HG02938 (cell line): ENCODE measurements around the gene HMCN1.

ENCODE experiments used
- ATAC-seq: cut with Tn5 transposase; IDR thresholded peaks from one replicate; pipeline ENCODE4 v1.9.1; 2021; ENCODE audit warnings: mild to moderate bottlenecking, moderate library complexity; ENCODE audit not compliant: unreplicated experiment

HMCN1 gene

DNA sequence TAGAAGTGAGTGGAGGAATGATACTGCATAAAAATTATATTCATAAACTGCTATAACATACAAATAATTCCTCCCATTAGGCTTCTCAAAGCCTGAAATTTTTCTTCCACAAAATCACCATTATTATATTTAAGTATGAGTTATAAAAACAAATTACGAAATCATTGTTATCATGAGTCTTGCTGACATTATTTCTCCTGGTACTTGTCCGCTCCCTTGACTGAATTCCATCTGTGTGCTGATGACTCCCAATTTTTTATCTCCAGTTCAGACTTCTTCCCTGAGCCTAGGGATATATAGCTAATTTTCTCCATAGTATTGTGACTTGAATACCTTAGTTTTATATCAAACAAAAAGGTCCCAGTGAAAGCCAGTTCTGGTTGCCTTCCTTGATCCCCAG, 268.2 kb downstream of the HMCN1 start:
- ATAC-seq = no peak

- ATAC-seq = no peak
Measured at GRCh38 chr1:186009039-186009737, 275.0 kb downstream of the HMCN1 start.

DNA sequence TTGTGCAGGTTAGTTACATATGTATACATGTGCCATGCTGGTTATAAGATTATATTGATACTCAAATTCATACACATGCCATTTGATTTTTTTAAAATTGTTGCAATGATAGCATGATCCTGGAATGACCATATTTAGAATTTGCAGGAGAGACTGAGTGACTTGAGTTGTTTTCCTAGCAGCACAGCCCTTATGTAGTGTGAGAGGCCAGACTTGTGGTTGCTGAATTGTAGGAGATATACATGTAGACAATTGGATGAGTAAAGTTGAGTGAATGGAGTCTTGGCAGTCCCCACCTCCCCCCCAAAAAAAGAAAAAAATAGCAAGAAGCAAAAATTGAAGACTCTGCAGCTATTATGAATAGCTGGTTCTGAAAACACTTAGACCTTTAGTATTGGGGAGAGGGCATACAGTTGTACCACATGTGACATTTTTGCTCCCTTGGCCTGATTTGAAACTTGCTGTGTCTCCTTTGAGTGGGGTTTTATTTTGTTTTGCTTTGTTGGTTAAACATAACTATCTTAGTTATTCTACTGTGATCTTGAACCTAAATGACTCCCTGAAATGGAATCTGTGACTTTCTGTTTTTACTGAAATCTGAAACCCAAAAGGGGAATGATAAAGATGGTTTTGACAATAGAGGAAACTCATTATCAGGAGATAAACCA, 280.3 kb downstream of the HMCN1 start:
- no peak for ATAC-seq

- ATAC-seq = no peak
Measured at GRCh38 chr1:186016856-186017255, 282.7 kb downstream of the HMCN1 start.

- no peak for ATAC-seq
Measured at GRCh38 chr1:186022184-186022583, 288.0 kb downstream of the HMCN1 start.

- no peak for ATAC-seq
Measured at GRCh38 chr1:186026946-186027345, 292.8 kb downstream of the HMCN1 start.

DNA sequence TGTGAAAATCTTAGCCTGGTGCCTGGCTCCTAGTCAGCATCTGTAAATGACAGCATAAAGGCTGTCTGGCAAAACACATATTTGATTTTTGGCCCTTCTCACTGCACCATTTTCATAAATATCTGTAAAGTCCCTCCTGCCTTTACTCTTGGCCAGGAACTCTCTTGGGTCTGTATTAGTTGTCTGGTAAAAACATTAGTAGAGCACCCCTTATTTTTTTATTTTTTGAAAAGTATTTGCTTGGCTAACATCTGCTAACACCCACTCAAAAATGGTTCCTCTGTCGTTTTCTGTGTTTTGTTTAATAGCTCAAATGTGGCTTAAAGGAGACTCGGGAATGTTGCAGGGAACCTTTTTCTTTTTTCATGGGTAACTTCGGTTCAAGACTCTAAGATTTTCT, 293.4 kb downstream of the HMCN1 start:
- no peak for ATAC-seq

DNA sequence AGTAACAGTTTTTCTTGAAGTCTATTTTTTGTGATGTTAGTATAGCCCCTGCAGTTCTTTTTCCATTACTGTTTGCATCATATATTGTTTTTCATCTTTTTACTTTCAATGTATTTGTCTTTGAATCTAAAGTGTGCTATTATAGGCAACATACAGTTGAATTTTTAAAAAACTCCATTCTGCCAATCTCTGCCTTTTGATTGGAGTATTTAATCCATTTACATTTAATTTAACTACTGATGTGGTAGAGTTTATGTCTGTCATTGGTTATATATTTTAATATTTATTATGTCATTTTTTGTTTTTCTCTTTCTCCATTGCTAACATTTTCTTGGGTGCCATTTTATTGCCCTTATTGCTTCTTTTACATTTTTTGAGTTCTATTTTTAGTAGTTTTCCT, 296.3 kb downstream of the HMCN1 start:
- ATAC-seq = no peak

GRCh38 chr1:186033847-186034271, 299.7 kb downstream of the HMCN1 start:
- ATAC-seq = no peak

GRCh38 chr1:186042230-186042629, 308.0 kb downstream of the HMCN1 start:
- ATAC-seq = no peak

- ATAC-seq = no peak
Measured at GRCh38 chr1:186043296-186043695, 309.1 kb downstream of the HMCN1 start.

DNA sequence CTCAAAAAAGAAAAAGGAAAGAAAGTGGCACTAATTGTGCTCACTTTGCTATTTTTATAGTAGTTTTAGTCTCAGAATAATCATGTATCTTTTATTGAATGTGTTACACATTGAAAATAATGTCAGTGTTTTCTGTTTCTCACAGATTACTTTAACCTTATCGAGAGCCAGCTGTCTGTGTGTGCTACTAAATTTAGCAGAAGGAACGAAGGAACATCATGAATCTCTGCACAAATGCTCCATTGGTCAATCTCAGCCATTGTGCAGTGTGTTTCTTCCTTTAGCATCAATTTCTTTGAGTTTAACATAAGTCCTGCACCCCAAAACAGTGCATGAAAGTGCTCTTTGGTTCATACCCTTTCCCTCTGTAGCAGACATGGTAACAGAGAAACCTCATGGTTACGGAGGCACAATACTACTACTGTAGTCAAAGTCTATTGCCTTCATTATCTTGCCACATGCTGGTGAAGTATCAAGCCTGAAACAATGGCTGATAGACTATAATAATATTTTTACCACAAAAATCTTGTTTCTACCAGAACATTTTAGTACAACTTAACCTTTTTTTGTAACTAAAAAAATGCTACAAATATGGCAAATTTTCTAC, 310.0 kb downstream of the HMCN1 start:
- ATAC-seq = no peak

DNA sequence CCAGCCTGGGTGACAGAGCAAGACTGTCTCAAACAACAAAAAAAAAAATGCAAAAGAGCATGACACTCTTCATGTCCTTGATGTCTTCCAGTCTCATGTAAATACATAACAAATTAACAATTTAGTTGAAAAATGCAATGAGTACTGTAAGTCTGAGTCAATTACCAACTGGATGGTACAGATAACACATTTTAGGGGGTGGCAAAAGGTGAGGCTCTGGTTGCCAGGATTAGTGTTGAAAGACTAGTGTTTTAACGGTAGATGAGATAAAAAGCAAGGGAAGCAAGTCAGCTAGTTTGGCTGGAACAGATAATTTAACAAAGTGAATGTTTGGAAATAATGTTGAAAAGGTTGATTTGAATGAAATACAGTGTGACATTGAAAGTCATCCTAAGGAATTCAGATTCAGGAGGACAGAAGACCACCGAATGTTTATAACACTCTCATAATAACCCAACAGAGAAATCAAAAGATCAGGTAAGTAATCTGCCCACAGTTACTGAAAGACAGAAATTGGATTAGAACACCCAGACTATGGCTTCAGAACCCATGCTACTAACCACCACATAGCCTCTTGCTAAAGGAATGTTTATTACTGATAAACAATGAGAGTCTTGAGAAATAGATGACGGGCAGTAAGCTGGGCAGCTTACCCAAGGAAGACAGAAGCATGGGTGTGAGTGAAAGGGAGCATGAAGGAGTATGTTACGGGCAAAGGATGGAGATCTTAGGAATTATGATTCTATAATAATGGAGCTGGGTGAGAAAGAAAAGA, 312.4 kb downstream of the HMCN1 start:
- no peak for ATAC-seq

DNA sequence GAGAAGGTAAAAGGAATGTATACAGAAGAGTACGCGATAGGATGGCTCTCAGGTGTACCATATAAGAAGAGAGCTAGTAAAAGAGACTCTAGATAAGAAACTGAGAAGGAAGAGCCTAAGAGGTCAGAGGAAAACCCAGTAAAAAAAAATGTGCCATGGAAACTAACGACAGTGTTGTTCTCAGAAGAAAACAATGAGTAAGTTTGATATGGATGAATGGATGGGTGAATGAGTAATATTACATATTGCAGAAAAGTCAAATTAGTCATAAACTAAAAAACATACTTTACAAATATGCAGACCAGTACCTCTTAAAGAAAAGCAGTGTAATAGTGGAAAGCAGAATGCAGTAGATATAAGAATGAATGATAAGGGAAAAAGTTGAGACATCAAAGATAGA, 316.2 kb downstream of the HMCN1 start:
- ATAC-seq = no peak

DNA sequence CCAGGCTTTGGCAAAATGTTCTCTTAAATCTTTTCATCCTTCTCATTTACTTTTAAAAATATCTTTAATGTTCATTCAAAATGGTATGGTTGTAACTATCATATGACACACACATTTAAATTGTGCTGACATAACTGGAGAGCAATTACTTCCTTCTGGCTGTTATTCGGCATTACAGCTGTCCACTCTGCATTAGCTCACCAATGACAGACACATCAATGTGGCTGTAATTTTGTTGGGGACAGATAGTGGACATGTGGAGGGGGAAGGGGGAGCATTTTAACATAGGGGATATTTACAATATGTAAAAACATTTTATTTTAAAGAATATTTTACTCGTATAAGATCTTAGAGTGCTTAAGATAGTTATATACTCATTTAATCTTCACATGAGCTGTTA, 319.8 kb downstream of the HMCN1 start:
- no peak for ATAC-seq

GRCh38 chr1:186054932-186055331, 320.7 kb downstream of the HMCN1 start:
- ATAC-seq = no peak

- no peak for ATAC-seq
Measured at GRCh38 chr1:186055846-186056245, 321.7 kb downstream of the HMCN1 start.

GRCh38 chr1:186057086-186057485, 322.9 kb downstream of the HMCN1 start:
- no peak for ATAC-seq

GRCh38 chr1:186059311-186059710, 325.1 kb downstream of the HMCN1 start:
- no peak for ATAC-seq

GRCh38 chr1:186059752-186060151, 325.6 kb downstream of the HMCN1 start:
- ATAC-seq = no peak

DNA sequence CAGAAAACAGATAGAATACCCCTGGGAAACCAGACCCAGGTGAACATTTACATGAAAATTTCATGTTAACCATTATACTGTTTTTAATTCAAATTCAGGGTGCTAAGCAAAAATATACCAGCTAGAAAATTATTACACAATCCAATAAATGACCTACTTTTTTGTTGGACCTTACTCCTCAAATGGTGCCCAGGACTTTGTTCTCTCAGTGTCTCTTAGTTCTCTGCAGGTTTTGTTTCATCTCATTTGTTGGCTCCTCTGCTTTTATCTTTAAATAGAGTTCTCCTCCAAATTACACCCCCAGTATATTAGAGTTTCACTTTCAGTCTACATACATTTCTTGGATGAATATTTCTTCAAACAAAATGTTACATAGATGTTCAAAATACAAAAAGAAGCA, 326.0 kb downstream of the HMCN1 start:
- ATAC-seq = no peak
